ENCODE results near the gene NEK3.

DNA sequence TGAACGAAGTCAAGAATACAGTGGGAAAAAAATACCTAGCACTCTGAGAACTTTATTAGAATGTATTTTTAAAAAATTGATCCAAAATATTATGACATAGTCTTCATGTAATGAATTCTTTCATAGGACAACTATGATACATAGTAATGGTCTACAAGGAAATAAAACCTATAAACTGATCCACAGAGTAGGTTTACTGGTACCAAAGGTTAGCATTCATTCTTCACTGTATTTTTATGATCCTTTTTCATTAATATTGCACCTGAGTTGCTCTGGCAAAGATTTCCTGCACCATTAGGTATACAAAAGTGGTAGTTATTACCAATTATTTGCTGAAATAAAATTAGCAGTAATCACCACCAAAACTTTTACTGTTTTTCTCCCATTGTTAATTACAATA is 4.2 kb downstream of the NEK3 start:
- TF ChIP-seq TAF1 (IDR thresholded peaks at IDR 0.05; ENCODE audit: borderline replicate concordance, insufficient read depth, low read length) (no peak), SIN3A (IDR thresholded peaks at IDR 0.05; ENCODE audit: borderline replicate concordance, insufficient read depth, low read length) (no peak), POLR2AphosphoS5 (IDR thresholded peaks at IDR 0.05; ENCODE audit: low read depth, low read length) (no peak)
- TF ChIP-seq, protein P1, sequence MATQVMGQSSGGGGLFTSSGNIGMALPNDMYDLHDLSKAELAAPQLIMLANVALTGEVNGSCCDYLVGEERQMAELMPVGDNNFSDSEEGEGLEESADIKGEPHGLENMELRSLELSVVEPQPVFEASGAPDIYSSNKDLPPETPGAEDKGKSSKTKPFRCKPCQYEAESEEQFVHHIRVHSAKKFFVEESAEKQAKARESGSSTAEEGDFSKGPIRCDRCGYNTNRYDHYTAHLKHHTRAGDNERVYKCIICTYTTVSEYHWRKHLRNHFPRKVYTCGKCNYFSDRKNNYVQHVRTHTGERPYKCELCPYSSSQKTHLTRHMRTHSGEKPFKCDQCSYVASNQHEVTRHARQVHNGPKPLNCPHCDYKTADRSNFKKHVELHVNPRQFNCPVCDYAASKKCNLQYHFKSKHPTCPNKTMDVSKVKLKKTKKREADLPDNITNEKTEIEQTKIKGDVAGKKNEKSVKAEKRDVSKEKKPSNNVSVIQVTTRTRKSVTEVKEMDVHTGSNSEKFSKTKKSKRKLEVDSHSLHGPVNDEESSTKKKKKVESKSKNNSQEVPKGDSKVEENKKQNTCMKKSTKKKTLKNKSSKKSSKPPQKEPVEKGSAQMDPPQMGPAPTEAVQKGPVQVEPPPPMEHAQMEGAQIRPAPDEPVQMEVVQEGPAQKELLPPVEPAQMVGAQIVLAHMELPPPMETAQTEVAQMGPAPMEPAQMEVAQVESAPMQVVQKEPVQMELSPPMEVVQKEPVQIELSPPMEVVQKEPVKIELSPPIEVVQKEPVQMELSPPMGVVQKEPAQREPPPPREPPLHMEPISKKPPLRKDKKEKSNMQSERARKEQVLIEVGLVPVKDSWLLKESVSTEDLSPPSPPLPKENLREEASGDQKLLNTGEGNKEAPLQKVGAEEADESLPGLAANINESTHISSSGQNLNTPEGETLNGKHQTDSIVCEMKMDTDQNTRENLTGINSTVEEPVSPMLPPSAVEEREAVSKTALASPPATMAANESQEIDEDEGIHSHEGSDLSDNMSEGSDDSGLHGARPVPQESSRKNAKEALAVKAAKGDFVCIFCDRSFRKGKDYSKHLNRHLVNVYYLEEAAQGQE (IDR thresholded peaks at IDR 0.05; ENCODE audit: insufficient read depth in 1 of 2, low read depth in 2 of 2, low read length in 2 of 2): no peak

All from PFSK-1 (cell line).